Neural cell (in vitro differentiated cells): ENCODE data around the gene DMXL2. TPM values are rescaled to one million over a fixed set of nuclear protein-coding genes. Genes with fewer than 3 reads are reported as not detected.
A peak's percentile ranks its signal among the peaks of the same experiment; 100 is the strongest.

Experiments used
- H2AFZ ChIP-seq: fragments of 200-600, 300-800 bp; sonication (generic), shearing (Covaris generic); 2 replicates; pipeline ENCODE4 v1.6.0; 2014; ENCODE audit warnings: low read depth, mild to moderate bottlenecking, antibody characterized with exemption, low read length, moderate library complexity
- H3F3A ChIP-seq: fragments of 200-600 bp; shearing (Covaris generic); 2 replicates; pipeline ENCODE4 v1.6.1; 2016; ENCODE audit warnings: mild to moderate bottlenecking, moderate library complexity, mixed read lengths, antibody characterized with exemption, low read length; ENCODE audit not compliant: insufficient read depth, poor library complexity, severe bottlenecking
- H3K27ac ChIP-seq: fragments of 200-600, 300-800 bp; sonication (generic), shearing (Covaris generic); 2 replicates; pipeline ENCODE4 v1.5.1; 2014; ENCODE audit warnings: mild to moderate bottlenecking, low read length, moderate library complexity
- H3K27me3 ChIP-seq: fragments of 300-800, 200-600 bp; sonication (generic), shearing (Covaris generic); 2 replicates; pipeline ENCODE4 v1.6.0; 2014; ENCODE audit warnings: mild to moderate bottlenecking, low read depth, low read length, moderate library complexity; ENCODE audit not compliant: insufficient read depth
- H3K36me3 ChIP-seq: fragments of 300-800, 200-600 bp; sonication (generic), shearing (Covaris generic); 2 replicates; pipeline ENCODE4 v1.5.1; 2014; ENCODE audit warnings: mild to moderate bottlenecking, antibody characterized with exemption, low read length, moderate library complexity; ENCODE audit not compliant: insufficient read depth
- H3K4me2 ChIP-seq: fragments of 300-800, 200-600 bp; sonication (generic), shearing (Covaris generic); 2 replicates; pipeline ENCODE4 v1.6.0; 2014; ENCODE audit warnings: mild to moderate bottlenecking, low read length
- H3K4me3 ChIP-seq: fragments of 300-800, 200-600 bp; sonication (generic), shearing (Covaris generic); 2 replicates; pipeline ENCODE4 v1.5.1; 2014; ENCODE audit warnings: mild to moderate bottlenecking, low read length, moderate library complexity
- H3K79me2 ChIP-seq: fragments of 200-600 bp; shearing (Covaris generic); replicated peaks from 2 replicates; pipeline ENCODE4 v1.6.0; 2014; ENCODE audit warnings: mild to moderate bottlenecking, low read length, moderate library complexity; ENCODE audit not compliant: insufficient read depth
- H3K9ac ChIP-seq: fragments of 300-800, 200-600 bp; sonication (generic), shearing (Covaris generic); 2 replicates; pipeline ENCODE4 v1.6.1; 2016; ENCODE audit warnings: mild to moderate bottlenecking, low read length, mixed read lengths
- H3K9me2 ChIP-seq: fragments of 200-600 bp; shearing (Covaris generic); 2 replicates; pipeline ENCODE4 v1.6.1; 2016; ENCODE audit warnings: mild to moderate bottlenecking, low read length, mixed read lengths; ENCODE audit not compliant: insufficient read depth
- H3K9me3 ChIP-seq: fragments of 200-600, 300-800 bp; sonication (generic), shearing (Covaris generic); 2 replicates; pipeline ENCODE4 v1.6.1; 2016; ENCODE audit warnings: mild to moderate bottlenecking, mixed run types, low read length, moderate library complexity, mixed read lengths
- H4K20me1 ChIP-seq: fragments of 200-600 bp; shearing (Covaris generic); 2 replicates; pipeline ENCODE4 v1.6.1; 2016; ENCODE audit warnings: mild to moderate bottlenecking, mixed run types; ENCODE audit not compliant: insufficient read depth
- CTCF ChIP-seq: fragments of 450-650 bp; IDR thresholded peaks from 2 replicates; pipeline ENCODE4 v1.5.1; 2014; ENCODE audit warnings: antibody characterized with exemption, mild to moderate bottlenecking, moderate library complexity; ENCODE audit not compliant: poor library complexity, severe bottlenecking
- EP300 ChIP-seq: fragments of 450-650 bp; conservative IDR thresholded peaks from 2 replicates; pipeline ENCODE4 v1.6.1; 2014; ENCODE audit warnings: antibody characterized with exemption, mild to moderate bottlenecking, moderate library complexity; ENCODE audit not compliant: poor library complexity, severe bottlenecking
- EZH2 ChIP-seq: fragments of 200-600, 300-800 bp; shearing (Covaris generic), sonication (generic); IDR thresholded peaks from 2 replicates; pipeline ENCODE4 v1.6.1; 2014; ENCODE audit warnings: antibody characterized with exemption, low read length, borderline replicate concordance, mild to moderate bottlenecking; ENCODE audit not compliant: insufficient read depth, poor library complexity, severe bottlenecking
- MXI1 ChIP-seq: fragments of 450-650 bp; conservative IDR thresholded peaks from 2 replicates; pipeline ENCODE4 v1.6.1; 2014; ENCODE audit warnings: antibody characterized with exemption, mild to moderate bottlenecking; ENCODE audit not compliant: poor library complexity, severe bottlenecking
- POLR2AphosphoS5 ChIP-seq: IDR thresholded peaks from 2 replicates; pipeline ENCODE4 v1.6.1; 2012
- RAD21 ChIP-seq: fragments of 450-650 bp; conservative IDR thresholded peaks from 2 replicates; pipeline ENCODE4 v1.6.1; 2014; ENCODE audit warnings: antibody characterized with exemption, mild to moderate bottlenecking, moderate library complexity
- SMC3 ChIP-seq: fragments of 450-650 bp; conservative IDR thresholded peaks from 2 replicates; pipeline ENCODE4 v1.6.1; 2014; ENCODE audit warnings: antibody characterized with exemption, mild to moderate bottlenecking, moderate library complexity; ENCODE audit not compliant: poor library complexity
- TAF1 ChIP-seq: IDR thresholded peaks from 2 replicates; pipeline ENCODE4 v1.6.1; 2012; ENCODE audit warnings: low read depth
- polyA plus RNA-seq: library from polyadenylated mRNA; depleted of rRNA; stranded (reverse); fragments of >200 nt; gene quantifications from 2 replicates; pipeline ENCODE4 v1.2.3, GENCODE V29; 2014
- TF ChIP-seq, protein P1 (sequence below): IDR thresholded peaks from 2 replicates; pipeline ENCODE4 v1.6.1; 2012; ENCODE audit warnings: borderline replicate concordance

The DMXL2 gene
- polyA plus RNA-seq, 1 donor from 2014 or later: 176 TPM

- TF ChIP-seq TAF1: no peak
- TF ChIP-seq EP300: no peak
- no peak for TF ChIP-seq MXI1
- TF ChIP-seq, protein P1, sequence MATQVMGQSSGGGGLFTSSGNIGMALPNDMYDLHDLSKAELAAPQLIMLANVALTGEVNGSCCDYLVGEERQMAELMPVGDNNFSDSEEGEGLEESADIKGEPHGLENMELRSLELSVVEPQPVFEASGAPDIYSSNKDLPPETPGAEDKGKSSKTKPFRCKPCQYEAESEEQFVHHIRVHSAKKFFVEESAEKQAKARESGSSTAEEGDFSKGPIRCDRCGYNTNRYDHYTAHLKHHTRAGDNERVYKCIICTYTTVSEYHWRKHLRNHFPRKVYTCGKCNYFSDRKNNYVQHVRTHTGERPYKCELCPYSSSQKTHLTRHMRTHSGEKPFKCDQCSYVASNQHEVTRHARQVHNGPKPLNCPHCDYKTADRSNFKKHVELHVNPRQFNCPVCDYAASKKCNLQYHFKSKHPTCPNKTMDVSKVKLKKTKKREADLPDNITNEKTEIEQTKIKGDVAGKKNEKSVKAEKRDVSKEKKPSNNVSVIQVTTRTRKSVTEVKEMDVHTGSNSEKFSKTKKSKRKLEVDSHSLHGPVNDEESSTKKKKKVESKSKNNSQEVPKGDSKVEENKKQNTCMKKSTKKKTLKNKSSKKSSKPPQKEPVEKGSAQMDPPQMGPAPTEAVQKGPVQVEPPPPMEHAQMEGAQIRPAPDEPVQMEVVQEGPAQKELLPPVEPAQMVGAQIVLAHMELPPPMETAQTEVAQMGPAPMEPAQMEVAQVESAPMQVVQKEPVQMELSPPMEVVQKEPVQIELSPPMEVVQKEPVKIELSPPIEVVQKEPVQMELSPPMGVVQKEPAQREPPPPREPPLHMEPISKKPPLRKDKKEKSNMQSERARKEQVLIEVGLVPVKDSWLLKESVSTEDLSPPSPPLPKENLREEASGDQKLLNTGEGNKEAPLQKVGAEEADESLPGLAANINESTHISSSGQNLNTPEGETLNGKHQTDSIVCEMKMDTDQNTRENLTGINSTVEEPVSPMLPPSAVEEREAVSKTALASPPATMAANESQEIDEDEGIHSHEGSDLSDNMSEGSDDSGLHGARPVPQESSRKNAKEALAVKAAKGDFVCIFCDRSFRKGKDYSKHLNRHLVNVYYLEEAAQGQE: no peak
- no peak for TF ChIP-seq CTCF
- no peak for TF ChIP-seq RAD21
- no peak for TF ChIP-seq SMC3
- no peak for TF ChIP-seq EZH2
- no peak for TF ChIP-seq POLR2AphosphoS5
- H3F3A ChIP-seq: no peaks in the 10 kb centered on the region
- peak overlapping the region; percentile 94 for H3K9ac ChIP-seq
- H3K9me2 ChIP-seq: no peaks in the 10 kb centered on the region
- no peaks in the 10 kb centered on the region for H4K20me1 ChIP-seq
- peaks cover 30% of the 10 kb centered on the region for H3K79me2 ChIP-seq
- H3K27me3 ChIP-seq: no peaks in the 10 kb centered on the region
- H3K36me3 ChIP-seq: no peaks in the 10 kb centered on the region
- peak overlapping the region; percentile 94 for H3K4me3 ChIP-seq
- peak overlapping the region; percentile 72 for H2AFZ ChIP-seq
- H3K27ac ChIP-seq: peak overlapping the region; percentile 88
- H3K9me3 ChIP-seq: no peaks in the 10 kb centered on the region
- peak overlapping the region; percentile 76 for H3K4me2 ChIP-seq
These were observed 891 bp upstream of the DMXL2 start for GRCh38 chr15:51623386-51623938.

DNA sequence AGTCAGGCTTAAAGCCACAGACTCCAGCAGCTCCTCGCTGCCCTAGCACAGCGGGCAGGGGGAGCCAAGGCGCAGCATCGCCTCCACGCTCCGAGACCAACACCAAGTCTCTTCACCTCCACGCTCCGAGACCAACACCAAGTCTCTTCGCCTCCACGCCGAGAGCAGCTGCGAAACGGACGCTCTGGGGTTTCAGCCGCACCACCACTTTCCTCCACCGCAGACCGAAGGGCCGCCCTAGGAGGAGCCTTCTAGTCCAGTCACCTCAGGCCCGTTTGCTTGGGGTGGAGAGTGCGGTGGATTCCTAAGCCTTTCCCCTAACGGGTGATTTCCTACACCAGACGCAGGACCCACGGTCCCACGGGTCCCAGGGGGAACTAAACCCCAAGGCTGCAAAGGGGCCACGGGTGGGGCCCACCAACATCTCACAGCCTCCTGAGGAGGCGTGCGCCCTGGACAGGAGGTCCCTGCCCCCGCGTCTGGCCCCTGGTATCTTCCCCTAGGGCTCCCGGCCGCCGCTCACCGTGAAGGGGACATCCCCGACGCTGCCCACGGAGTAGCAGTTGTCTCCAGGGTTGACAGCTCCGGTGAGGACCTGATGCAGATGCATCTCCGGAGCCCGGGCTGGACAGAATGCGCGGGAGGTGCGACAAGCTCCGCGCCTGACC lies 501 bp downstream of the DMXL2 start:
- no peaks in the 10 kb centered on the region for H3K9me3 ChIP-seq
- peak overlapping the region; percentile 70 for H2AFZ ChIP-seq
- H3K9ac ChIP-seq: peak overlapping the region; percentile 94
- H3K9me2 ChIP-seq: no peaks in the 10 kb centered on the region
- peak; percentile 8 for TF ChIP-seq RAD21
- no peak for TF ChIP-seq TAF1
- peak; percentile 43 for TF ChIP-seq CTCF
- TF ChIP-seq SMC3: peak; percentile 45
- no peak for TF ChIP-seq EP300
- no peak for TF ChIP-seq EZH2
- peak; percentile 66 for TF ChIP-seq MXI1
- TF ChIP-seq, protein P1: peak; percentile 64
- peak; percentile 54 for TF ChIP-seq POLR2AphosphoS5
- H3K4me2 ChIP-seq: peak overlapping the region; percentile 91
- peak overlapping the region; percentile 88 for H3K27ac ChIP-seq
- no peaks in the 10 kb centered on the region for H3K27me3 ChIP-seq
- H3K36me3 ChIP-seq: no peaks in the 10 kb centered on the region
- peak overlapping the region; percentile 94 for H3K4me3 ChIP-seq
- no peaks in the 10 kb centered on the region for H4K20me1 ChIP-seq
- H3F3A ChIP-seq: no peaks in the 10 kb centered on the region
- peaks cover 44% of the 10 kb centered on the region for H3K79me2 ChIP-seq
